ENCODE data around the gene GTF2B.
"Not testable (repeated sequence)": the region's sequence is repeated elsewhere in the genome, so short reads cannot be mapped to it uniquely, and the experiment has no call there.

Gene GTF2B, protein sequence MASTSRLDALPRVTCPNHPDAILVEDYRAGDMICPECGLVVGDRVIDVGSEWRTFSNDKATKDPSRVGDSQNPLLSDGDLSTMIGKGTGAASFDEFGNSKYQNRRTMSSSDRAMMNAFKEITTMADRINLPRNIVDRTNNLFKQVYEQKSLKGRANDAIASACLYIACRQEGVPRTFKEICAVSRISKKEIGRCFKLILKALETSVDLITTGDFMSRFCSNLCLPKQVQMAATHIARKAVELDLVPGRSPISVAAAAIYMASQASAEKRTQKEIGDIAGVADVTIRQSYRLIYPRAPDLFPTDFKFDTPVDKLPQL

DNA sequence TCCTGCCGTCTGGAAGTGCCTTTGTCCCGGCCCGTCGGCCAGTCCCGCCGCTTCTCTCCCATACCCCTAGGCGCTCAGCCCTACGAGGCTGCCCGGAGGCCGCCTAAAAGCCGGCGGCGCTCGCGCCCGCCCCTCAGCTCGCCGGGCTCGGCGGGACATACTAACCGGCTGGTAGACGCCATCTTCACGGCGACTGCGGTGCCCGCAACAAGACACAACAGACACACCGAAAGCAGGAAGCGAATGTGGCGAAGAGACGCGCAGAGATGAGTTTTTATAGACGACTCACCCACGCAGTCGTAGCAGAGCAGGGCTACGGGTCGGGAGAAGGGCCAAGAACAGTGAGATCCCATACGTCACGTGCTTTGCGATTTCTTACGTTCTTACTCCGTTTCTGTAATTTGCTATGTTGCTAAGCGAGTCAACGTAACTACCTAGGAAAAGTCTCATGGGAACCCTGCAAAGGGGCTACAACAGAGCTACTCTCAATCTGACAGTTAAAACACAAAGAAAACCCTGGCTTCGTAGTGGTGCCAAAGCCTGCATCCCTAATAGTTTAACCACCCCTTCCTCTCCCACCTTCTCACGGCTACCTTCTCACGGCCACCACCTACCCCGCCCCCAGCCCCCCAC is at the start of gene GTF2B:
Gene GTF2B (minus strand): TSS at position 250 of the 633 bp plus-strand sequence. CDS start 68 bp downstream, at position 182.
- peak; percentile 88 for DNase-seq (ENCODE audit: low read depth, low spot score)

DNA sequence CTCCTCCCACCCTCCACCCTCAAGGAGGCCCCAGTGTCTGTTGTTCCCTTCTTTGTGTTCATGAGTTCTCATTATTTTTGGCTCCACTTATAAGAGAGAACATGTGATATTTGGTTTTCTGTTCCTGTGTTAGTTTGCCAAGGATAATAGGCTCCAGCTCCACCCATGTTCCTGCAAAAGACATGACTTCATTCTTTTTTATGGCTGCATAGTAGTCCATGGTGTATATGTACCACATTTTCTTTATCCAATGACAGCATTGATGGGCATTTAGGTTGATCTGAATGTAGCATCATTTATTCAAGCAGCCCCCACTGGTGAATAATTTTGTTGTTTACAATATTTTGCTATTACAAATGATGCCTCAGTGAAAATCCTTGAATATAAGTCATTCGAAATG is 47.2 kb upstream of the GTF2B start:
- not testable (repeated sequence) for DNase-seq (ENCODE audit: low read depth, low spot score)

DNA sequence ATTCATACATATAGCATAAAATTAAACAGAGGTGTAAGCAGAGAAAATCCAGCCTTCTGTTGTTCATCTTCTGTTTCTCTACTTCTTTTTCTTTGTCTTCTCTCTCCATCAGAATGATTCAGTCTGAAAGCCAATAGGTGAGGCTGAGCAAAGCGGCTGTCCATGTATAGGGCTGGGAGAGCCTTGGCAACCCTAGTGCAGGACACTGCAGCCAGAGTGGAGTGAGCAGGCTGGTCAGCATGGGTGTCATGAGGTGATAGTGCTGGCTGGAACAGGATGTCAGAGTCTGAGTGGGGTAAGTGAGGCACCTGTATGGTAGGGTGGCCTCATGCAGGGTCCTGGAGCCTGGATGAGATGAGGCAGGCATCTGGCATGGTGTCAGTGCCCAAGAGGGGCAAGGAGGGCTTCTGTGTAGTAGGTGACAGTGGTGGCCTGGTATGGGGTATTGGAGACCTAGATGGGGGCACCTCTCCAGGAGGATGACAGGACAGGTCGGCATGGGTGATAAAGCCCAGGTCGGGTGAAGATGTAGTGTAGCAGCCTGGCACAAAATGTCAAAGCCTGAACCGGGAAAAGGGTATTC is 45.5 kb upstream of the GTF2B start:
- no peak for DNase-seq (ENCODE audit: low read depth, low spot score)

DNA sequence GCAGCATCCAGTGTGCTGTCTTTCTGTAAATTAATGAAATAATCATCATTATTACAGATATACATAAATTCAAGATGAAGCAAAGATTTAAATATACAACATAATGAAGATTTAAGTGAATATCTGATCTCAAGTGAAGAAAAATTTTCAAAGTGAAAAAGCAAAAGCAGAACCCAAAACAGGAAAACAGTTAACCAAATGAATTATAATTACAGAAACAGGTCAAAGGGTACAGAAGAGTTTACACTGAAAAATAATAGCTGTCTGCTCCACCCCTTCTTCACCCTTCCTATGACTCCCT is 44.8 kb upstream of the GTF2B start:
- no peak for DNase-seq (ENCODE audit: low read depth, low spot score)

DNA sequence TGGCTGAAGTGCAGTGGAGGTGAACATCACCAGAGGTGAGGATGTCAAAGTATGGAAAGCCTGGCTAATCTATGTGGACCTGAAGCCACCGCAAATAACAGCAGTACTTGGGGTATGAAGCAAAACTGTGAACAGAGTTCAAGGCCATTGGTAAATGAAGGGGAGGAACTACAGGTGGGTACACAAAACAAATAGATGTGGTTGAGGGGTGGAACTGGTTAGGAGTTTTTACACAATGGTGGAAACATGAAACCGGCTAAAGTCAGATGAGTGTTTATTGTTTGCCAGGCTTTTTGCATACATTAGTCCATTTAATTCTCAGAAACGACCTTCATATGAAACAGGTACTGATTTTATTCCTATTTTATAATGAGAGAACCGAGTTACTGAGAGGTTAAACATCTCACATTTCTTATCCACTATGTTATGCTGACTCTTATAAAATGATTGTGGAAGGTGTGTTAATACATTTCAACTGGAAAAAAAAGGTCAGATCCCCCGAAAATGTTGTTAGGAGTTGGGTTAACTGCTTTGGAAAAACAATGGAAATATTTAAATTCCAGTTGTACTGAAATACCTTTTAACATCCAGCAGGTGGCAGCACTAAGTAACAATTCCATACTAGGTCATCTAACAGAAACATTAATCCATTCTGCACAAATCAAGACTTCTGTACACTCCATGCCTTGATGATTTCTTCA is 44.3 kb upstream of the GTF2B start:
- no peak for DNase-seq (ENCODE audit: low read depth, low spot score)

DNA sequence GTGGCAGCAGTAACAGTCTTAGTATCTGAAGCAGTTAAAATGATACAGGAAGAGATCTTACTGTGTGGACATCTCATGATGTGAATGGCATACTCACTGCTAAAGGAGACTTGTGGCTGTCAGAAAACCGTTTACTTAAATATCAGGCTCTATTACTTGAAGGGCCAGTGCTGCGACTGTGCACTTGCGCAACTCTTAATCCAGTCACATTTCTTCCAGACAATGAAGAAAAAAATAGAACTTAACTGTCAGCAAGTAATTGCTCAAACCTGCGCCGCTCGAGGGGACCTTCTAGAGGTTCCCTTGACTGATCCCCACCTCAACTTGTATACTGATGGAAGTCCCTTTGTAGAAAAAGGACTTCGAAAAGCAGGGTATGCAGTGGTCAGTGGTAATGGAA is 38.8 kb upstream of the GTF2B start:
- DNase-seq (ENCODE audit: low read depth, low spot score): not testable (repeated sequence)

DNA sequence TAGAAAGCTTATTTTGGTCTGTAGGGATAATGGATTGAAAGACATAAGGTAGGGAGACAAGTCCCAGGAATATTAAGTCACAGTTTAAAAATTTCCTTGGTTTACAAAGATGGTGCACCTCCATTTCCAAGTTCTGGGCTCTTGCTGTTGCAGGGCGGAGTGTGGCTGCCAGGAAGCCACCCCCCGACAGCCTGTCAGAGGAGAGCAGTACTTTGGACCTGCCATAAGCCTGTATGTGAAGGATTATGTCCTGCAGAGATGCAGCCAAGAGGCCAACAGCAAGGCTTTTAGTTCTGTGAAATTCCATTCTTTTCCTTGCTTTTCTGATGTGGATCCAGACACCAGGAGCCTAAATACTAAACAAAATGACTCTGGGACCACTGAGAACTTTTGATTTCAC is 31.9 kb upstream of the GTF2B start:
- no peak for DNase-seq (ENCODE audit: low read depth, low spot score)

DNA sequence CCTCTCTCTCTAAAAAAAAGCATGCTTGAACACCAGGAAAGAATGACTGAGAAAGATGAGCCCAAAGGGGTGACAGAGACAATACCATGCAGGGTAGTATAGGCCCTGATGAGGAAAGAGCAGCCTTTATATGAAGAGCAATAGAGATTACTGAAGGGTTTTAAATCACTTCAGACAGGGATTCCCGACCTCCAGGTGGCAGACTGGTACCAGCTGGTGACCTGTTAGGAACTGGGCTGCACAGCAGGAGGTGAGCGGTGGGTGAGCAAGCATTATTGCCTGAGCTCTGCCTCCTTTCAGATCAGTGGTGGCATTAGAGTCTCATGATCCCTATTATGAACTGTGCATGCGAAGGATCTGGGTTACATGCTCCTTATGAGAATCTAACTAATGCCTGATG is 30.8 kb upstream of the GTF2B start:
- no peak for DNase-seq (ENCODE audit: low read depth, low spot score)

DNA sequence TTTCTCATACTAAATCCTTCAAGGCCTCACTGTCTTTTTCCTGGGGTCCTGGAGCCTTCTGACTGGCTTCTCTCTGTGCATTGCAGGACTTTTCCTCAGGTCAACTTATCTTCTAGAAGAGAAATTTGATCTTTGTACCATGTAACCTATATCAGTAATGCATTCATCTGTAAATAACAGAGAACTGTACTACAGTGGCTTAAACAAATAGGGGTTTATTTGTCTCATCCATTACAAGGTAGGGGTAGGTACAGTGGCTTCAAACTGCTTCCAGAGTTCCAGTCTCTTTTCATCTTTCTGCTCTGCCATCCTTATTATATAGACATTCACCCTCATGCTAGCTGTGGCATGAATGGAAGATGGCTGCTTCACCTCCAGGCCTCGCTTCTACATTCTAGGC is 29.5 kb upstream of the GTF2B start:
- no peak for DNase-seq (ENCODE audit: low read depth, low spot score)

DNA sequence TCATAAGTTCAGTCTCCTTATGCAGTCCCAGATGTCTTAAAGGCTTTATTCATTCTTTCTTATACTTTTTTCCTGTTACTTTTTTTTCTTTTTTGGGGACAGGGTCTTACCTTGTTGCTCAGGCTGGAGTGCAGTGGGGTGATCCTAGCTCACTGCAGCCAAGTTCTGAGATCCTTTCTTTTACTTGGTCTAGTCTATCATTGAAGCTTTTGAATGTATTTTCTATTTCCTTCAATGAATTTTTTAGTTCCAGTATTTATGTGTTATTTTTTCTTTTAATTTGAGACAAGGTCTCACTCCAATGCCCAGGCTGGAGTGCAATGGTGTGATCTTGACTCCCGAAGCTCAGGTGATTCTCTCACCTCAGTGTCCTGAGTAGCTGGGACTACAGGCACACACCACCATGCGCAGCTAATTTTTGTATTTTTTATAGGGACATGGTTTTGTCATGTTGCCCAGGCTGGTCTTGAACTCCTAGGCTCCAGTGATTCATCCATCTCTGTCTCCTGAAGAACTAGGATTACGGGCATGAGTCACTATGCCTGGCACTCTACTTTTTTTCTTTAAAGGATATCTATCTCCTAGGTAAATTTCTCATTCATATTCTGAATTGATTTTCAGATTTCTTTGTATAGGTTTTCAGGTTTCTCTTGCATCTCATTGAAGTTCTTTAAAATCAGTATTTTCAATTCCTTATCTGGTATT is 26.1 kb upstream of the GTF2B start:
- DNase-seq (ENCODE audit: low read depth, low spot score): no peak

DNA sequence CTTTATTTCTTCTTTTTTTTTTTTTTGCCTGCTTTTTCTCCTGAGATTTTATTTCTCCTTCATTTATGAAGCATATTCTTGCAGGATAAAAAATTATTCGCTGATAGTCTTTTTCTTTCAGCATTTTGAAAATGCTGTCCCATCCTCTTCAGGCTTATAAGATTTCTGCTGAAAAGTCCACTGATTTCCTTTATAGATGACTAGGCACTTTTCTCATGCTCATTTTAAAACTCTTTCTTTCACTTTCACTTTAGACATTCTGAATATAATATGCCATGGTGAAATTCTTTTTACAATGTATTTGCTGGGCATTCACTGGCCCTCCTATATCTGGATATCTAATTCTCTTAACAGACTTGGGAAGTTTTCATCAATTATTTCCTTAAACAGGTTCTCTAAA is 25.5 kb upstream of the GTF2B start:
- DNase-seq (ENCODE audit: low read depth, low spot score): no peak

DNA sequence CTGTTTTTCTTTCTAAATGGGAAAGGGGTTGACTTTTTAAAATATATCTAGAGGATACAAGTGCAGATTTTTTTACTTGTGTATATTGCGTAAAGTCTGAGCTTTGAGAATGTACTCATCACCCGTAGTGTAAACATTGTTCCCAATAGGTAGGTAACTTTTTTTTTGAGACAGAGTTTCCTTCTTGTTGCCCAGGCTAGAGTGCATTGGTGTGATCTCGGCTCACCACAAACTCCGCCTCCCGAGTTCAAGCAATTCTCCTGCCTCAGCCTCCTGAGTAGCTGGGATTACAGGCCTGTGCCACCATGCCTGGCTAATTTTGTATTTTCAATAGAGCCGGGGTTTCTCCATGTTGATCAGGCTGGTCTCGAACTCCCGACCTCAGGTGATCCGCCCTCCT is 20.4 kb upstream of the GTF2B start:
- DNase-seq (ENCODE audit: low read depth, low spot score): not testable (repeated sequence)

DNA sequence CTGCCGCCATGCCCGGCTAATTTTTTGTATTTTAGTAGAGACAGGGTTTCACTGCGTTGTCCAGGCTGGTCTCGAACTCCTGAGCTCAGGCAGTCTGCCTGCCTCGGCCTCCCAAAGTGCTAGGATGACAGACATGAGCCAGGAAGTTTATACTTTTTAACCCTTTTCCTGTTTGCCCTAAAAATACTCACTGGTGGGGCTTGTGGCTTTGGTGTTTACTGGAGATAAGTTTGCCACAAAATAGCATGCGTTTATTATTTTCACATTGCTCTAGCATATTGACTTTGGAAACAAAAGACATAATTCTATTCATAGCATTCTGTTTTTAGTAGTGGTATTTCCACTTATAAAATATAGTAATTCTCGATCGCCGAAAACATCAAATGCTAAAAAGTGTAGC is 19.8 kb upstream of the GTF2B start:
- no peak for DNase-seq (ENCODE audit: low read depth, low spot score)

DNA sequence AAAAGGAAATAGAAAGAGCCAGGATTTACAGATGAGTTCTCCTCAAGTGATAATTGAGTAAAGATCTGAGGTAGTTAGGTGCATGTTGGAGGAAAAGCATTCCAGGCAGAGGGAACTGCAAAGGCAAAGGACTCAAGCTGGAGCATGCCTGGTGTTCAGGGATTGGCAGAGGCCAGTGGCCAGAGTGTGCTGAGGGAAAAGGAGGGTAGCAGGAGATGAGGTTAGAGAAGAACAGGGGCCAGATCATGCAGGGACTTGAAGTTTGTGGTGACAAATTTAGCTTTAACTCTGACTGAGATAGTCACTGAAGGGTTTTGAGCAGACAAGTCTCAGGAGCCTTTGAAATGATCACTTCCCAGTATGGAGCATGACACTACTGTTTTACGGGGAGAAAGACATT is 19.0 kb upstream of the GTF2B start:
- no peak for DNase-seq (ENCODE audit: low read depth, low spot score)

DNA sequence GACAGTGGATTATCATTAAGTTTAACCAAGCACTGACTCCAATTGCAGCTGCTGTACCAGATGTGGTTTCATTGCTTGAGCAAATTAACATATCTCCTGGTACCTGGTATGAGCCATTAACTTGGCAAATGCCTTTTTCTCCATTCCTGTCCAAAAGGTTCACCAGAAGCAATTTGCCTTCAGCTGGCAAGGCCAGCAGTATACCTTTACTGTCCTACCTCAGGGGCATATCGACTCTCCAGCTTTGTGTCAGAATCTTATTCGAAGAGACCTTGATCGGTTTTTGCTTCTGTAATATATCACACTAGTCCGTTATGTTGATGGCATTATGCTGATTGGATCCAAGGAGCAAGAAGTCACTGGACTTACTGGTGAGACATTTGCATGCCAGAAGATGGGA is 9.5 kb upstream of the GTF2B start:
- DNase-seq (ENCODE audit: low read depth, low spot score): no peak

DNA sequence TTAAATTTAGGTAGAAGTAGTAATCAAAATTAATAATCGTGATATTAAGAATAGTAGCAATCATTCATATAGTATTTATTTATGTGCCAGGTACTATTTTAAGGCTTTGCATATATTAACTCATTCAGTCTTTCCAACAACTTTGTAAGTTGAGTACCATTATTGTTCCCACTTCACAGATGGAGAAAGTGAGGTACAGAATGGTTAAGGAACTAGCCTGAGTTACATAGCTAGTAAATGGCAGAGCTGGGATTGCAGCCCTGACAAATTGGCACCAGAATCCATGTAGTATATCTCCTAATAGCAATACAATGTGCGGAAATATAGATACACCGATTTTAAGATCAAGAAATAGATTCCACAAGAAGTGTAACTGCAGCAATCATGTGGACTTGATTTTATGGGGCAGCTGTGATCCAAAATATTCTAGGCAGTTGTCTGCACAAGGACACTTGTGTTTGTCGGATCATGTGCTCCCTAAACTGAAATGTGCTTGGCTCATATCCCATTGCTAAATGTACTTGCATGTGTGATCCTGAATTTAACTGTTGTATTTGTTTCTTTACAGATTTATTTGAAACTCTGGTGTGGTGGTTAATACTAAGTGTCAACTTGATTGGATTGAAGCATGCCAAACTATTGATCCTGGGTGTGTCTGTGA is 5.8 kb upstream of the GTF2B start:
- no peak for DNase-seq (ENCODE audit: low read depth, low spot score)

DNA sequence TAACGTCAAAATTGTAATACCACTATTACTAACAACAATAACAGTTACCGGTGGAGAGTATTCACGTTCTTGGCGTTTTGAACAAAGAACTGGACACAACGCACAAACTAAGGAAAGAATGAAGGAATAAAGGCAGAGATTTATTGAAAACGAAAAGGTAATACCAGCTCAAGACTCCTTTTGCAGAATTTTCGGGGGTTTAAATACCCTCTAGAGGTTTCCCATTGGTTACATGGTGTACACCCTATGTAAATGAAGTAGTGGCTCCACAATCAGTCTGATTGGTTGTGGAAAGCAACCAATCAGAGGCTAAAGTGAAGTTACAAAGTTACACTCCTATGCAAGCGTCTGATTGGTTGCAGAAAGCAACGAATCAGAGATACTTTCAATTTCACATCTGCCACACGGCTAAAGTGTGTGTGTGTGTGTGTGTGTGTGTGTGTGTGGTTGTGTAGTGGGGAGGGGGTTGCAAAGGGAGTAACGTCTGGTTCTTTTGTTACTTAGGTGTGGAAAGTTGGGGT is 1.1 kb upstream of the GTF2B start:
- DNase-seq (ENCODE audit: low read depth, low spot score): peak; percentile 89

DNA sequence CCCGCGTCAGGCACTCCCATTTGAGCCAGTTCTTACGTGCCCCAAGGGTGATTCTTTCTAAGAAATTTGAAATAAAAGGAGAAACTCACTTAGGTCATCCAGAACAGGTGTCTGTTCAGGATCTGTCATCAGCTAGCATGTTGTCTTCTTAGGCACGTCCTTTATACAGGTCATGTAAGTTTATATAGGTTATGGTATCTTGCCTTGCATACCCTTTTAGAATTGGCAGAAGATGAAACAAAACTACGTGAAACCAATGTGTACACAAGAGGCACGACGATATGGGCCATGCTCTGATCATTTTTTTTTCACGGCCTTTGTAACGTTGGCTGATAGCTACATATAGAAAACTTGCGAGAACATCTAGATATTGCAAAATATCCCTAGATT is 579 bp upstream of the GTF2B start:
- DNase-seq (ENCODE audit: low read depth, low spot score): no peak

DNA sequence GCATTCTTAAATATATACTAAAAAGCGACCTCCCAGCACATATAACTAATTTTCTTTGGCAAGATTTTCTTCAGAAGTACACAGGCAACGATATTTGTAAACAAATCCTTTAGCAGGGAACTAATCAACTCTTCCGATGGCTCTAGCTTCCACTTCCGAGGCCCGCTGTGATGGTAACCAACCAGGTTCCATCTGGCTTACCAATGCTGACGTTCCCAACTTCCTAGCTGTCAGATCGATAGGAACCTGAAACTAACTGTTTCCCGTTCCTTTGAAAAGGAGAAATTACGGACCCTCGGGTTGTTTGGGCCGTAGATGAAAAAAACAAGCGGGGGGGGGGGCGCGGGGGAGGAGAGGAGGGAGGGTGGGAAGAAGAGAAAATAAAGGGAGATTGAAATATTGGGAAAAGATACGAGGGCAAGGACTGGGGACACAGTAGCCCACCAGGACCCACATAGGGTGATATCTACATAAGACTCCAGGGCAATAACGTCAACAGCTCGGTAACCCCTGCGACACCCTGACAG is 513 bp downstream of the GTF2B start:
- DNase-seq (ENCODE audit: low read depth, low spot score): no peak

DNA sequence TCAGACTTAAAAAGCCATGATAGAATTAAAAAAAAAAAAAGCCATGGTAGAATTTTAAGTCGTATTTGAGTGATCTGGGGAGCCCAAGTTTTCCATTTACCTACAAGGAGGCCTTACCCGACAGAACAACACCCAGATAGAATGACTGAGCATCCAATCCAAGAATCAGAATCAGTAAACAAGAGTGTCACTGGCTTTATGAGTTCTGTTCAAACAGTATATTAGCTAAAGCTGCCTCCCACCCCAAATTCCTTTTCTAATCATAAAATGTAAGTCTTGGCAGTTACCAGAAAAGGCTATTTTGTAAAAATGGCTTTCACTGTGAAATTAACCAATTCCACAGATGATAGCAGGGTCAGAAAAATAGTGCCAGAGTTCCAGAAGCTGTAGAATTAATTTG is 1.2 kb downstream of the GTF2B start:
- no peak for DNase-seq (ENCODE audit: low read depth, low spot score)

DNA sequence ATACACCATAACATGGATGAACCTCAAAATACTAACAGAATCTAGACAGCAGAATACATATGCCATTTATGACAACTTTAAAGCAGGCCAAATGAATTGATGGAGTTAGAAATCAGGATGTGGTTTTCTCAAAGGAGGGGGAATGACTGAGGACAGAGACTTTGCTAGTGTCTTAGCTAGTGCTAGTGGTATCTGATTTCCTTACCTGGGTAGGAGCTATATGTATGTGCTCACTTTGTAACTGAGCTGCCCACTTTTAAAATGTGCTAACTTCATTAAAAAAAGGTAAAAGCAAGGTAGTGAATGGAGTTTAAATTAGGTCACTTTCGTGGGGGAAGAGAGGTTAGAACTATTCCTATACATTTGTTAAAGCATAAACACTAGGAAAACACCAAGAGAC is 2.6 kb downstream of the GTF2B start:
- DNase-seq (ENCODE audit: low read depth, low spot score): no peak

Measured in ELF-1 (cell line).